NOMO-1 (cell line): Measurements from ENCODE around the gene PPM1H.
A peak's percentile ranks its signal among the peaks of the same experiment; 100 is the strongest.
"Not testable (repeated sequence)": the region's sequence is repeated elsewhere in the genome, so short reads cannot be mapped to it uniquely, and the experiment has no call there.

ENCODE experiments used
- DNase-seq, 2 experiments: peaks; one replicate each; lab custom pipeline; 2025; ENCODE audit not compliant: unreplicated experiment in 2 of 2; lab: John Stamatoyannopoulos, UW

The PPM1H gene

DNA sequence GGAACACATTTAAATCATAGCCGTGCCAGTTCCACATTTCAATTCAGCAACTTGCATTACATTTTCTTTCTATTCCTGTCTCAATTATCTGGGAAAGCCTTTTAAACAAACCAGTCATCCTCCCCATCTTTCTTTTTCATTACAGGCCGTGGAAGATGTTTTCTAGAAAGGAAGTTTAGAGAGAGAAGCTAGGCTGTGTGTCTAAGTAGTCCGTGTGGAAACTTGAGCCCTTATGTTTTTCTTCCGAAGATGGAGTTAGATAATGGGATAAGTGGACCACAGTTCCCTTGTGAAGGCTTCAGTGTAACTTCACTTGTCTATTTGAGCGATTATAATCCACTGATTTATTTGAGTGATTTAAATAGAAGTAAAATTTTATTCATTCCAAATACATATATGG is 12.4 kb upstream of the PPM1H start:
- no peak for DNase-seq

DNA sequence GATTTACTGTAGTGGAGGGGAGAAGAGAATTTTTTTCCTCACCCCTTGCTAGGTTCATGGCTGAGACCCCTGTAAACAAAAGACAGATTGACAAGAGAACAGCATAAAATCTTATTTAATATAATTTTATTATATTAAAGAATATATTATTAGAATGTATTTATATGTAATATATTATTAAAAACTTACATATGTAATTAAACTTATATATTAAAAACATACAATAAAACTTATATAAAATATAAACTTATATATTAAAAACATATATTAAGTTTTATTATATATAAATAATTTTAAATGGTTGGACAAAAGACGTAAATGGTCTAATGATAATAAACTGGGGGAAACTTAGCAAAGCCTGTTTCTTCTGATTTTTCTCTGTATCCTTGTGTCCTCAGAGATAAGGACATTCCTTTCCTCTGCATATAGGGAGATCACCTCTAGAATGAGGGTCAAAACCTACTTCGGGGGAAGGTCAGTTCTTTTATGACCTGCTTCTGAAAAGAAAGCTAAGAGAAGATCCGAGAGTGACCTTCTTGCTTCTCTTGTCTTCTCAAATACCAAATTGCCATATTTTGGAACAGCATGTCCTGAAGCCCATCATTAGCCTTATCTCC is 8.9 kb upstream of the PPM1H start:
- no peak for DNase-seq

DNA sequence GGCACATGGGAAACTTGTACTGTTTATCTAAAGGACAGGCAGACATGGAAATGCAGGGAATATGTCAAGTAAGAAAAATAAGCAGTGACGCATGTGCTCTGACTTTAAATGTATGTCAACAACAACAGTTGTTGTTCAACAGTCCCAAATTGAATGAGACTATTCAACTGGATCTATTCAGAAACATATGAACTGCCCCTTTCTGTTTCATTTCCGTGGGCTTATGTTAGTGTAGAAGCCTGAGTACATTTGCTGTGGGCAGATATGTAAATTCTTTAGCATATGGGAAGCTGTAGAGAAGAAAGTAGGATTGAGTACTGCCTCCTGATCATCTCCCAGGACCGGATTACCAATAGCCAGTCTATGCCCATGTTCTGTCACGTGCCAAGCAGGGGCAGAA is 7.4 kb upstream of the PPM1H start:
- DNase-seq, result not testable (repeated sequence)

DNA sequence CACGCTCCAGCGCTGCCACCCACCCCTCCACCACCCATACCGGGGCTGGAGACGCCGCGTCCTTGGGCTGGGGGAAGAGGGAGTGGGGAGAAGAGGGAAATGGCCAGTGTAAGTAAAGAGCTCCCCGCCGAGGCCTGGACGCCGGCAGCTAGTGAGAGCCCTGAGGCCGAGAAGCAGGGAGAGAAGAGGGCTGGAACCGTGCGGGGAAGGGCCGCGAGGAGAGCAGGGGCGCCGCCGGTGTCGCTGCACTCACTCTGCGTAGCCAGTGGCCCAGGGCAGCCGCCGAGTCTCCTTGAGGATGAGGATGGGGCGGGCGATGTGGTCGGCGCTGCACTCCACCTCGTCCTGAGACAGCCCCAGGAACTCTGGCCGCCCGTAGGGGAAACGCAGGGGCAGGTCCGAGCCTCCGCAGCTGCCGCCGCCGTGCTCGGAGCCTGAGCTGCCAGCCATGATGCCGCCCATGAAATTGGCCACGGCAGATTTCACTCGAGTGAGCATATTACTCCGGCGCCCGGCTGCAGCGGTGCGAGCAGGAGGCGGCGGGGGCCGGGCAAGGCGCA is 631 bp downstream of the PPM1H start:
- DNase-seq, result peak; percentile 5 to 40

DNA sequence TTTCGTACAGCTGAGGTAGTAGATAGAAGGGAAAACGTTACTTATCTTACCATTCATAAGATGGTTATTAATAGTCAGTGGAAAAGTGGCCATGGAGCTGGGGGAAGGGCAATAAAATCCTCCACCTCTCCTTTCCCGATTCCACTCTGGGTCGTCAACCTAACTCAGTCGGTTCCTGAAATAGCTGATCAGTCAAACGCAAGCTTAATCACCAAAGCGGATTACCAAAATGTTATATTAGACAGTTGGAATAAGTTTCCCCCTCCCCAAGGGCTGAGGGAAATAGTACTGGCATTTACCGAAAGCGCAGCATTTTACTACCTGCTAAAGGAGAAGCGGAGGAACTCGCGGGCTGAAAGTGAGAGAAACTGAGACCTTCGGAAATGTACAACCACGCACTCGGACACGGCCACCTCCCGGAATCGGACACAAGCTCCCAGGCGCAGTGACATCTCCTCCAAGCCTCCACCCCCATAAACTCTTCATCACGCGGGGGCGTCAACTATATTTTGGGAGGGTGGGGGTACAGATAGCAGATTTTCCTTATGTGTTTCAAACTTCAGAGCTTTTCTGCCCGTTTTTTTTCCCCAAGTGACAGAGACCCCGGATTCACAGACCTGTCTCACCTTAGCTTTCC is 1.2 kb downstream of the PPM1H start:
- peak in 1 of 2 experiments; percentile 19 for DNase-seq

DNA sequence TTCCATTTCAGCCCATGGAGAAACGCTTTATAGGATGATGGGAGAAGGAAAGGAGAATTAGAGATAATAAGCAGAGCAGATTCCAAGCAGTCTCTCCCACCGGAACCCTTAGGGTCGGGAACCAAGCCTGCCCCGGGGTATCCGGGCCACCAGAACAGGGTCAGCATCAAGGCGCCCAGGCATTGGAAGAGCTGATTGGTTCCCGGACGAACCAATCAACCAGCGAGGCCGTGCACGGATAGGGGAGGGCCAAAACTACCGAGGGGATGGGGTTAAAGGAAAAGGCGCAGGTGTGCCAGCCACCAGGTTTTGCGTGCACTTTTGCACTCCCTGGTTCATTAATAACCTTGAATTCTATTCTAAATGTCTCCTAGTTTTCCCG is 1.7 kb downstream of the PPM1H start:
- no peak for DNase-seq

DNA sequence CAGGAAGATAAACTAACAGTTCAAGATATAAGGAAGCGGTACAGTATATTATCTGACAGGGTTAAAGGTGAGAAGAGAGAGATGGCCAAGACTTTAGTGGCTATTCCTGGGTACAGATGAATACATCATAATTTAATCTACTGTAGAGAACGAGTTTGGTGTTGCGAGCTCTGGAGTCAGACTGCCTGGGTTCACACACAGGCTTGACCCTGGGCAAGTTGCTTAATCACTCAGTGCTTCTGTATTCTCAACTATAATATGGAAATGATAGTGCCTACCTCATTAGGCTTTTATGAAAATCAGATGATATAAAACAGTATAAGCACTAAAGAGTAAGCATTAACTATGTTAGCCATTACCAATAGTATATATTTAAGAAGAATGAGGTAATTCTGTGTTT is 3.5 kb downstream of the PPM1H start:
- DNase-seq, result no peak

DNA sequence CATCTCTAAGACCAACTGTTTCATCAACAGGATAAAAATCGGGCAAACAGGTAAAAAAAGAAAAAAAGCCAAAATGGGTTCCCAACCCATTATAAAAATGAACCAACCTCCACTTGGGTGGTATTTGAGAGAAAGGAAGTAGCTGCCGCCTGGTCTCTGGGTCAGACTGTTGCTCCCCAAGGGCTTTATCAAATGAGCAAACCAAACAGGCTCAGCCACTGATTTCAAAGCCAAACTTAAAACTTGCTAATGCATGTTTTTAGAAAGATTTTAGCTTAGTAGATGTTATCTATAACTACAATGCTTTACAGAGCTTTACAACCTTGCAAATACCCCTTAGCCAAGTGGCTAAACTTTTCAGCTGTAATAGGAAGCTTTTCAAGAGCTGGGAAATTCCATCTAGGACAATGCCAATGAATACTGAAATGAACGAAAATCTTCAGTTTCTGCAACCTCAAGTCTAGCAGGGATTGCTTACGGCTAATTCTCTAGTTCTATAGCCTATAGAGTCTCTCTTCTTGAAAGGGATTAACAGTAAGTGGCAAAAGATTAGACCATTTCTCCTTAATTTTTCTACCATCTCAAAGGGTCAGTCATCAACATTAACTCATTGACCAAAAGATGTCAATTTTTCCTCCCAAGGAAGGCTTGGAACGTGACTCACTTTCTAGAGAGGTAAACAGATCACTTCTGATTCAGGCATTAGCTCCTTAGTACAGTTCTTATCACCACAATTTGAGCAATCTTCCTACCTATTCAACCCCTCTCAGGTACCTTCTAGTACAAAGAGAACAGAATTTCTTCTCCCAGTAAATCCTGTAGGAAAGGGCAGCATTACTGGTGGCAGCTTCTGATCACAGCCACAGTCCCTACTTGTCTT is 4.2 kb downstream of the PPM1H start:
- no peak for DNase-seq

DNA sequence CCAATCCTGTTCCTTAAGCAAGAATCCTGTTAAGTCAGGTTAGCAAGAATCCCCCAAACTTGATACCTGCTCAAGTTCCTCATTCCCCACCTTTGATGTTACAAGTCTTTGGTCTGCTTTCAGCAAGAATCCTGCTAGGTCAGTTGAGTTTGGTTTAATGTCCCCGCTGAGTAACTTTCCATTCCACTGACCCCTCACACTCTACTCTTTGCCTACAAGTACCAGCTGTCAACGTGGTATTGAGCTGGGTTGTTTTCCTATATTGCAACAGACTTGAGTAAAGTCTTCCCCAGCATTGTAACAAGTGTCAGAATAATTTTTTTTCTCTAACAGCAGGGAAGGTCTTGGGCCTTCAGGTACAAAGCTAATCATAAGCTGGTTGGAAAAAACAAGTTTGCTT is 6.3 kb downstream of the PPM1H start:
- DNase-seq, result no peak

DNA sequence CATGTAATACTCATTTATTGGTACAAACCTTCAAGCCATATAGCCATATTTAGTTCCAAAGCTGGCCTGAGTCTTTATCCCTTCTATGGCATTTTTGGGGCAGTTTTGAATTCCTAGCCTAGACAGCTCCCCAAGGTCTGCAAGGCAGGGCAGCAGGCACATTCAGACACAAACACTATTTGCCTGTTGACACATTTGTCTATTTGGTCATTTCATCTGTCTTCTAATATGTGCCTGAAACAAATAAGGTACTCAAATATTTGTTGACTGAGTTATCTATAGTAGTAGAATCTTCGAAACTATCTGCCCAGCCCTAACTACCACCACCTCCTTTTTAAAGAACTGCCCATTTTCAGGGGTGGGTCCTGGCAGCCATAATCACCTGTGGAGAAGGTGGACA is 9.3 kb downstream of the PPM1H start:
- no peak for DNase-seq

DNA sequence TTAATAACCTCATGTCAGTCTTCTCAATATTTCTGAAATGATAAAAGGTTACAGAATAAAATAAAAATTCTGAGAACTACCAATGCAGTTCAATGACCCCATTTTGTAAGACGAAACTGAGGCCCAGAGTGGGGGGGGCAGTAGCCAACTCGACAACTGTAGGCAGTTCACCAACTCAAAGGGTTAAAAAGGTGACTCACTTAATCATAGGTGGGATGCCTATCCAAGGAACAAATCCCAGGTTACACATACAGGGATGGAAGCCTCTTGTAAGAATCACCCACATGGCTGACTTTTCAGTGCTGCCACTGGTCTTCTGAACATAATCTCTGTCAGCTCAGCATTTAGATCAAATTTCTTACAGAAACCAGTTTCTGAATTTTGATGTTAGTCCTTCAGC is 10.9 kb downstream of the PPM1H start:
- DNase-seq, result no peak

DNA sequence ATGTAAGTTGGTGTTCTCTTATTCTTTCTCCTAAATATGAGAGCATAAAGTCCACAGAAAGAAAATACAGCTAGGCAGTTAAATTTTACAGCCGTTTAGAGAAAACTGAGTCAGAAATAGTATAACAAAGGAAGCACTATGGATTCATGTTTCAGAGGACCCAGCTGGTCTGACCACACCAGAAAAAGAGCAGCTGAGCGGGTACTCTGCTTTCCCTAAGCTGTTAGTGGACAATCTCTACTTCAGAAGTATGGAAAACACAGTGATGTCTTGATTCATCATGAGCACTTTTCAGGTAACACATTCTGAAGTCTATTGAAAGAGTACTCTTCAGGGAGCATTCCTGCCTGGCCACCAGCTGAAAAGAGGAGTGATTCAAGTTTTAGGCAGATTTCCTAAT is 12.4 kb downstream of the PPM1H start:
- no peak for DNase-seq

DNA sequence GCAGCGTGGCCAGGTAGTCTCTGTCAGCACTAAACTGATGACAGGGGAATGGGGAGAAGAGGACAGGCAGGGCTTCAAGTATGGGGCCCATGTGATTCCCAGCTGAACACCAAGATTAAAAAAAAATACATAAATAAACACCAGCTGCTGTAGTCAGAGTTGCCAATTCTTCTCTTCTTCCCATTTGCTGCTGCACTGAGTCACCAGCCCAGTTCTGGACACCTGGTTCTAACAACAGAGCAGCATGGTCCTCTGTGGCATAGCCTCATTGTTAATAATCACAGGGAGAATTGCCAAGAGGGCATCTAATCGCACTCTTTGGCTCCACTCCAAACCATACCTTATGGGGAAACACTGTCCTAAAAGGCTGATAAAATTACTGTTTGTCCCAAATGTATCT is 15.1 kb downstream of the PPM1H start:
- no peak for DNase-seq

DNA sequence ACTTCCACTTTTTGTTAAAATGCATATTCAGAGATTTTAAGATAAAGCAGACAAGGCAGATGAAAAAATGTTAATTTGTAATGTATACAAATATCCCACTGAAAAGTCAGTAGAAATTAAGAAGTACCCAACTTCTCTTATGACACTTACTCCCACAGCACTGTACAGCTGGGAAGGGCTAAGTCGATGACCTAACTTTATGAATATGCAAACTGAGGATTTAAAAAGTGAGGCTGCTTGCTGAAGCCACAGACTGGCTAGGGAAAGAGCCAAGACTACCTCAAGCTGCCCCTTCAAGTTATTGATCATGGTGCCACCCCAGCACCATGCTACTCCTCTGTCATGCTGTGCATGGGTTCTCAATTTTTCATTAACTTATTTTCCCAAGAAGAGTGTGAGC is 17.0 kb downstream of the PPM1H start:
- DNase-seq, result no peak

DNA sequence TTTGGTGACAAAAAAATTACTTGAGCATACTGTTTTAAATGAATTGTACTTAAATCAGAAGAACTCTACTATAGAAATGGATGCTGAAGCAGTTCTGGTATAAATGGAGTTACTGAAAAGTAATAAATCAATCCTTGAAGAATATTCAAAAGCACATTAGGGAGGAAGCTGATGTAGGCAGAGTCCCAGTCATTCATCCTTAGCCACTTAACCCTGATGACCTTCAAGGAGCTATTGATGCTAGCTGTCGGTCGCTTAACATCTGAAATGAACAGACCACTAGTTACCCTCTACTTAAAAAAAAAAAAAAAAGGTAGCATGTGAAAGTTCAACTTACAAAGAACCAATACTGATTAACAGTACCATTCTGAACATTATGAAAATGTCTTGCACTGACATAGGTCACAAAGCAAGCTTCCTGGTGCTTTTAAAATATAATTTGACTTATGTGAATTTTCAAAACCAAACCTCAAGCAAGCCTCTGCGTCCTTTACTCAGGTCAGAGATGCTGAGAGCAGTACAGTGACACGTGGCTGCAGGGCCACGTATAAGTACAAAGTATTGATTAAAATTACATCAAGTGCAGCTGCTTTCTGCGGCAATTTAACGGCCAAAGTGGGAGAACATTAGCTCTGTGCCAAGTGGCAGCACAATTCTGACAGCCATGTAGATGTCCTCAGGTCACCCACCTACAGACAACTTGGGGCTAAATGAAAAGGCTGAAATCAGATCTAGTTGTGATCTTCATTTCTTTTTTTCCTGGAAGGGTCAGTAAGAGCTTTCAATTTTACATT is 18.1 kb downstream of the PPM1H start:
- no peak for DNase-seq

DNA sequence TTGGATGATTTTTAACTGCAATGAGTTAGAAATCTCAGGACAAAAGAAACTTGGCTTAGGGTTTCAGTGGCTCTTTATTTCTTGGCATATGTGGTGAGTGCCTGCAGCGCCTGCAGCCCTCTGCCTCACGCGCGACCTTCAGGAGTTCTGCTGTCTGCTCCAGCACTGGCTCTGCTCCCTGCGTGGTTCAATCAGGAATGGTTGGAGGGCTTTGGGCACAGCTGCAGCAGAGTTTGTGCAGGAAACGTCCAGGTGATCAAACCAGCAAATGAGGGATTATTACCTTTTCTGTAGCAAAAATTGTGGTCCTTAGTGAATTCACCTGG is 19.8 kb downstream of the PPM1H start:
- DNase-seq, result no peak

DNA sequence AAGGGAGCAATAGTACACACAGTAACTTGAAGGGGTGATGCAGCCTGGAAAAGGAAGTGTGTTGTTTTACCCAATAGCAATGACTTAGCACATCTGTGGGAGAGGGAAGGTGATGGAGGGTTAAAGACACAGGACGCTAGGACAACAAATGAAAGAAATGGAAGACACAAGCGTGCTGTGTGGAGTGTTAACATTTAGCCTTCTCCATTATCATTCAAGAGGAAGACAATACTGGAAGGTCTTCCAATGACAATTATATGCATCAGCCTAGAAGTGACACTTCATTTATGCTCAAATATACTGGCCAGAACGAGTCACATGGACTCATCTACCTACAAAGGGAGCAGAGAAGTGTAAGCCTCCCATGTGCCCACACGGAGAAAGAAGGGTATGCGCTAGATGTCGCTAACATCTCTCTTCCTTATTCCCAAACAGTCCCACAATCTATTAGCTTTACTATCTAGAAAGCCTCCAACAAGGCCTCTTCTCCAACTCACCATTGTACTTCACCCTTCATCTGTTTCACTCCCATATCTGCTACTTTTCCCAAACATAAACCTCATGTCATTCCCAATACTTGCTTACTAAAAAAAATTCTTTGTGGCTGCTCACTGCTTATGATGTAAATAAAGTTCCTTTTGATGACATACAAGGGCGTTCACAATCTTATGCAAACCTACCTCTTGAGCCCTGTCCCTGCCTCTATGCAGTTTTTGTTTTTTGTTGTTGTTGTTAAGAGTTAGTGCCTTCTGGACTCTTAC is 20.3 kb downstream of the PPM1H start:
- DNase-seq, result peak; percentile 28 to 34

DNA sequence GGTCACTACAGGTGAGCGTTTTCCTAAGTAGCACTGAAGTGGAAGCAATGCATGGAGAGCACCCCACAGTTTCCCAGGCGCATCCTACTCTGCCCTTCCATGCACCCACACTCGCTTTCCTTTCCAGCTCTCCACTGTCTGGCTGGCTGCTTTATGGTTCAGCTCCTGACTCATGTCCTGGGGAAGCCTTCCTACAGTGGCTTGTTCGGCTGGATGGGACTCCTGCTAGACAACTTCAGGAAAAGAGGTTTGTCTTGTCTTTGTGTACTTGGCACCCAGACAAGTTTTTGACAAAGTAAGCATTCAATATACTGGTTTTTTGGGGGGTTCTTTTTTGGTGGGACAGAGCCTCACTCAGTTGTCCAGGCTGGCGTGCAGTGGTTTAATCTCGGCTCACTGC is 21.6 kb downstream of the PPM1H start:
- no peak for DNase-seq

DNA sequence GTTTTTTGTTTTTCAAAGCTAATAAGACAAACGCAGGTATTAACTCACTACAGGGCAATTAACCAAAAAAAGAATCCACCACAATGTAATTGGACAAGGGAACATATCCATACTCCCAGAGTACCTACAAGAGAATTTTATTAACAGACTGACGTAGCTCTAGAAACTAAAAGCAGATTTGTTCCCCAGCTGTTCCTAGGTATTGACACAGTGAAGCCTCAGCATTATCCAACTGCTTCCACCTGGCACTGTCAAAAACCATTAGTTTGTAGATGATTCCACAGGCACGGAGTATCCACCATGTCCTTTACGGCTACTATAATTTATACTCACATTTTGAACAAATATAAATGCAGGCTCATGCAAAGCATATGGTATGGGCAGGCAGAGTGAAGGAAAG is 22.3 kb downstream of the PPM1H start:
- DNase-seq, result no peak

DNA sequence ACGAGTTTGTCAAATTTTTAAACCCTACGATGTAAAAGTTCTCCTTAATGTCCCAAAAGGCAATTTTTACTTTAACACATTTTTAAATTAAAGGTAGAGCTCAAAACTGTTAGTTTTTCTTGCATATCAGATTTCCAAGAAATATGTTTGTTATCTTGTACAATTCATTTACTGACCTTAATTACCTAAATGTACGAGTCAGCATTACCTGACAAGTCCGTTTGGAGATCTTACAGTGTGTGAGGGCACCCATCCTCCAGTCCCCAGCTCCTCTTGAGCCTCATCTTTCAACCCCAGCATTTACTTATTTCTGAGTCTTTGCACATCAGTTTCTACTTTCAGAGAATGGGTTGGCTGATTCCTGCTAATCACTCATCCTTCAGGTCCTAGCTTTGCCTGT is 23.7 kb downstream of the PPM1H start:
- no peak for DNase-seq
